Measurements from ENCODE around the gene MUC6.

MUC6 gene

DNA sequence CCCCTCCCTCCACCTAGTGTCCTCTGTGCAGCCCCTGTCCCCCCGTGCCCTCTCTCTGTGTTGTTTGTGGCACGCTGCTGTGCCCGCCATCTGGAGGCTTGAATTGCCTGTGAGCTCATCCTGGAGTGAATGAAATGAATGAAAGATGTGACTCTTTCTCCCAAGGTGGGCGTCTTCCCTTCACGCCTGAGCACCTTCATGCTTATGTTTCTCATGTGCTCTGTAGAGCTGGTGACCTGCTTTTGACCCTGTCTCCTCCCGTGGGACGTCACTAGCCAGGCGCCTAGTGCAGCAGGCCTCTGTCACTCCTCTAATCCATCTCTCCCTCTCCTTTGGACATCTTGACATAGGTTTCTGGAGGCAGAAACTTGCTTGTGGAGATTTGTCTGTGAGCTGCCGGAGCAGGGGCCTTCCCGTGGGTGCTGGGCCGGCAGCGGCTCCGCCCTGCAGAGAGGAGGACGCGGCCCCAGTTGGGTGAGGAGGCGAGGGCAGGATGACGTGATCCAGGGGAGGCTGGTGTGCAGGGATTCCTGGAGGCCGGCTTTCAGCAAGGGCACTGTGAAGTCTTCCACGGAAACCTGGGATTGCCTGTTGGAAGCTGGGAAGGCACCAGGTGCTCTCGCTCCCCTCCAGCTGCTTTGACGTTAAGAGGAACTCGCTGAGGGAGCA is 40.6 kb downstream of the MUC6 start:
- in situ Hi-C loops (cut with MboI; ENCODE audit: low sequenced_read_pairs, unreplicated experiment): no loop called here
- DNase-seq (ENCODE audit: low spot score): peak; percentile 91
- TF ChIP-seq, protein P1, sequence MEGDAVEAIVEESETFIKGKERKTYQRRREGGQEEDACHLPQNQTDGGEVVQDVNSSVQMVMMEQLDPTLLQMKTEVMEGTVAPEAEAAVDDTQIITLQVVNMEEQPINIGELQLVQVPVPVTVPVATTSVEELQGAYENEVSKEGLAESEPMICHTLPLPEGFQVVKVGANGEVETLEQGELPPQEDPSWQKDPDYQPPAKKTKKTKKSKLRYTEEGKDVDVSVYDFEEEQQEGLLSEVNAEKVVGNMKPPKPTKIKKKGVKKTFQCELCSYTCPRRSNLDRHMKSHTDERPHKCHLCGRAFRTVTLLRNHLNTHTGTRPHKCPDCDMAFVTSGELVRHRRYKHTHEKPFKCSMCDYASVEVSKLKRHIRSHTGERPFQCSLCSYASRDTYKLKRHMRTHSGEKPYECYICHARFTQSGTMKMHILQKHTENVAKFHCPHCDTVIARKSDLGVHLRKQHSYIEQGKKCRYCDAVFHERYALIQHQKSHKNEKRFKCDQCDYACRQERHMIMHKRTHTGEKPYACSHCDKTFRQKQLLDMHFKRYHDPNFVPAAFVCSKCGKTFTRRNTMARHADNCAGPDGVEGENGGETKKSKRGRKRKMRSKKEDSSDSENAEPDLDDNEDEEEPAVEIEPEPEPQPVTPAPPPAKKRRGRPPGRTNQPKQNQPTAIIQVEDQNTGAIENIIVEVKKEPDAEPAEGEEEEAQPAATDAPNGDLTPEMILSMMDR (IDR thresholded peaks at IDR 0.05; ENCODE audit: borderline replicate concordance, control extremely low read depth, extremely low read depth, insufficient read depth, missing control alignments): no peak

DNA sequence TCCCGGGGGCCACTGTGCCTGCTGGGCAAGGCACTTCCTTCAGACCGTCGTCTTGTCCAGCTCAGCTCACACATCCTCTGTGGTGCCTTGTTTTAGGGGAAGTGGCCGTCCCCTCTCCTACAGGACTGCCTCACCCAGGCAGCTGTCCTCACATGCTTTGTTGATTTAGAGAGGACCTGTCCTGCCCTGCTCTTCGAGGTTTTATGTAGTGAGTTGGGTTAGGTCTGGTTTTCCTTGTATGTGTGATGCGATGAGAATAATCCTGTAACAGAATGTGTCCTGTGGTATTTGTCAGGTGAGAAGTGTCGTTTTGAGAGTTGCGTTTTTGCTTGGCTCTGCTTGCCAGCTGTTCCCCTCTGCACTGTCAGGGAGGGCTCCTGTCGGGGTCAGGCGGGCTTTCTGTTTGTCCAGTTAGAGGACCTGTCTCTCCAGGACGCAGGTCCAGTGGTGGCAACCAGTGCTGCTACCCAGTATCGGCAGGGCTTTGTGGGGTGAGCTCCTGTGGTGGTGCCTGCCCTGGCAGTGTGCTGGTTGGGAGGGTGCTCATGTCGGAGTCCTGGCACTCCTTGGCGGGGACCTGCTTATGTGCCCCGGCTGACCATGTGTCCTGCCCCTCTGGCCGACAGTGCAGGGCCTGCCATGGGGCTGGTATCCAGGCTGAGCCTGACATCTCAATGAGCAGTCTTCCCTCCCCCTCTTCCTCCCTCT is 41.3 kb downstream of the MUC6 start:
- peak; percentile 63 for DNase-seq (ENCODE audit: low spot score)
- in situ Hi-C loops (cut with MboI; ENCODE audit: low sequenced_read_pairs, unreplicated experiment): no loop called here
- TF ChIP-seq, protein P1 (IDR thresholded peaks at IDR 0.05; ENCODE audit: borderline replicate concordance, control extremely low read depth, extremely low read depth, insufficient read depth, missing control alignments): no peak

DNA sequence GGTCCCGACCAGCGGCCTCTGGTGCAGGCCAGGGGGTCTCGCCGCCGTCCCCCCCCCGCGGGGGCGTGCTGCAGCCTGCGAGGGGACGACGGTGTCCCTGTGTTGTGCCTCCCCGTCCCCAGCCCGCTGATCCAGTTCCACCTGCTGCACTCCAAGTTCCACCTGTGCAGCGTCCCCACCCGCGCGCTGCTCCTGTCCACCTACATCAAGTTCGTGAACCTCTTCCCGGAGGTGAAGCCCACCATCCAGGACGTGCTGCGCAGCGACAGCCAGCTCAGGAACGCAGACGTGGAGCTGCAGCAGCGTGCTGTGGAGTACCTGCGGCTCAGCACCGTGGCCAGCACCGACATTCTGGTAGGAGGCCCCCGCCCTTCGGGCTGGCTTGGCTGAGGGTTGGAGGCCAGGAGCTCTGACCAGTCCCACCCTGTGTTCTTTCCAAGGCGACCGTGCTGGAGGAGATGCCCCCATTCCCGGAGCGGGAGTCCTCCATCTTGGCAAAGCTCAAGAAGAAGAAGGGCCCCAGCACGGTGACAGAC is 42.8 kb downstream of the MUC6 start:
- DNase-seq (ENCODE audit: low spot score): no peak
- in situ Hi-C loops (cut with MboI; ENCODE audit: low sequenced_read_pairs, unreplicated experiment): no loop called here
- TF ChIP-seq, protein P1 (IDR thresholded peaks at IDR 0.05; ENCODE audit: borderline replicate concordance, control extremely low read depth, extremely low read depth, insufficient read depth, missing control alignments): no peak

DNA sequence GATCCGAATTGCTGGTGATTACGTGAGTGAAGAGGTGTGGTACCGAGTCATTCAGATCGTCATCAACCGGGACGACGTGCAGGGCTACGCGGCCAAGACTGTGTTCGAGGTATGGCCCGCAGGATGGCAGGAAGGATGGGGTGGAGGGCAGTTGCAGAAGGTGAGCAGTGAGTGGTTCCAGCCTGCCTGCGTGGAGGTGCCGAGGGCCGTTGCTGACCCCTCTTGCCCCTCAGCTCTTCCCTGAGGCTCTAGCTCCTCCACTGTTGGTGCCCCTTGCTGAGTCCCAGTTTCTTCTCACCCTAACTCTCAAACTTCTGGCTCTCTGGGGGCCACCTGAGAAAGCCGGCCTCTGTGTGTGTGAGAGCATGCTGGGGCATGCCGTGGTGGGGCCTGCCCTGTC is 43.9 kb downstream of the MUC6 start:
- DNase-seq (ENCODE audit: low spot score): no peak
- TF ChIP-seq, protein P1 (IDR thresholded peaks at IDR 0.05; ENCODE audit: borderline replicate concordance, control extremely low read depth, extremely low read depth, insufficient read depth, missing control alignments): no peak
- in situ Hi-C loops (cut with MboI; ENCODE audit: low sequenced_read_pairs, unreplicated experiment): no loop called here

DNA sequence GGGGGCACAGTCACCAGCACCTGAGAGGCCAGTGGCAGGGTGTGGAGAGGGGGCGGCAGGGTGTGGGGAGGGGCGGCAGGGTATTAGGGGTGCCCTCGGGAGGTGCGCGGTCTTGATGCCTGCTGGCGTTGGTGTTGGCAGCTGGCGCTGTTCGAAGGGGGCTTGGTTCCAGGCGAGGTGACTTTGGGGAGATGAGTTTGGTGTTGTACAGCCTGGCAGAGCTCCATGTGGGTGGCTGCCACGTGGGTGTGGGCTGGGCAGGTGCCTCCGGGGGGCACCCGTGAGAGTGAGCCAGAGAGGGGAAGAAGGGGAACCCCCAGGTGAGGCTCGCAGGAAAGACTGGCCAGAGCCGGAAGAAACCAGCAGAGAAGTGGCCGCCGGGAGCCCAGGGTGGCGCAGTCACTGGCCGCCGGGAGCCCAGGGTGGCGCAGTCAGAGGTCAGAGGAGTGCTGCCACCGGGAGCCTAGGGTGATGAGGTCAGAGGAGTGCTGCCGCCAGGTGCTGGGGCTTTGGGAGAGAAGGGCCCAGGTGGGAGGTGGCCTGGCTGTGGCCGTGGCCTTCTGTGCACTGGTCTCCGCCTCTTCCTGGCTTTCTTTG is 44.7 kb downstream of the MUC6 start:
- TF ChIP-seq, protein P1 (IDR thresholded peaks at IDR 0.05; ENCODE audit: borderline replicate concordance, control extremely low read depth, extremely low read depth, insufficient read depth, missing control alignments): no peak
- no peak for DNase-seq (ENCODE audit: low spot score)
- in situ Hi-C loops (cut with MboI; ENCODE audit: low sequenced_read_pairs, unreplicated experiment): no loop called here

DNA sequence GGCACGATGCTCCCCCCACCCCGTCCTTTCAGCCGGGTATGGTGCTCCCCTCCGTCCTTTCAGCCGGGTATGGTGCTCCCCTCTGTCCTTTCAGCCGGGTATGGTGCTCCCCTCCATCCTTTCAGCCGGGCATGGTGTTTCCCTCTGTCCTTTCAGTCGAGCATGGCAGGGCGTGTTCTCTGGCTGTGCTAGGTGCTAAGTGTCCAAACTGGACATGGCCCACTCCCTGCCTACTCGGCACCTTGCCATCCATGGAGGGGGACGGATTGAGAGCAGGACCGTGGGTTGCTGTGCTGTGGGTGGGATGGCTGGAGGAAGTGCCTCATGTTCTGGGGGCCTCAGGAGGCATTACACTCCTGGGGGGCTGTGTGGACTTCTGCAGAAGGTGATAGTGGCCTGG is 45.5 kb downstream of the MUC6 start:
- TF ChIP-seq, protein P1 (IDR thresholded peaks at IDR 0.05; ENCODE audit: borderline replicate concordance, control extremely low read depth, extremely low read depth, insufficient read depth, missing control alignments): no peak
- DNase-seq (ENCODE audit: low spot score): no peak
- in situ Hi-C loops (cut with MboI; ENCODE audit: low sequenced_read_pairs, unreplicated experiment): no loop called here
